K562 (cell line): ENCODE results near the gene PAX5. TPM values are rescaled to one million over a fixed set of nuclear protein-coding genes. Genes with fewer than 3 reads are reported as not detected.

Experiments
- ATAC-seq: fragments of 200-7000 bp; cut with Tn5 transposase; 3 replicates; pipeline ENCODE4 v1.9.1; 2020; ENCODE audit warnings: moderate library complexity
- BruUV-seq: library from RNA; stranded (reverse); fragments of 400-500 nt; replicated peaks from 2 replicates; lab custom pipeline; 2021; lab: Mats Ljungman, UMichigan
- CTCF ChIA-PET: fragments of 300-600 bp; formaldehyde crosslinking; extraction: SDS; loops from one replicate; lab custom pipeline; 2021; ENCODE audit warnings: low intra/inter-chr PET ratio; lab: Yijun Ruan, JAX
- POLR2A ChIA-PET: fragments of 300-600, 350-650 bp; sonication (Branson Sonifier 250); formaldehyde crosslinking; extraction: SDS; loops from one replicate; lab custom pipeline; 2021; ENCODE audit warnings: antibody characterized with exemption, inconsistent platforms; lab: Yijun Ruan, JAX
- DNase-seq, 4 experiments: peaks; one replicate each; pipeline versions ENCODE4 v3.0.0 to v3.0.0-alpha.2; 2011 to 2018; ENCODE audit warnings: low spot score in 3 of 4, mixed read lengths in 3 of 4; ENCODE audit errors: extremely low read depth in 1 of 4
- FAIRE-seq: peaks from 2 replicates; lab custom pipeline; 2011; peaks lifted over from hg19 to GRCh38; lab: Jason Lieb, UNC
- H2AFZ ChIP-seq: 2 replicates; pipeline ENCODE4 v1.6.0; 2011; ENCODE audit warnings: low read depth, low read length, control low read depth, inconsistent platforms
- H3K27ac ChIP-seq: fragments of 200-600 bp; 3 replicates; pipeline ENCODE4 v1.8.0; 2011; ENCODE audit warnings: low read depth, mild to moderate bottlenecking, control low read depth, inconsistent platforms, low read length, moderate library complexity, mixed read lengths; ENCODE audit errors: extremely low read depth
- H3K27me3 ChIP-seq, 2 experiments: fragments of 300-600 bp in 1 of 2; 2 replicates in 1 of 2; 3 replicates in 1 of 2; pipeline versions ENCODE4 v1.6.0 to v1.8.0; 2011; ENCODE audit warnings: inconsistent platforms in 2 of 2, low read length in 2 of 2, mild to moderate bottlenecking in 1 of 2, mixed read lengths in 1 of 2, moderate library complexity in 1 of 2; ENCODE audit not compliant: control insufficient read depth in 2 of 2, insufficient read depth in 2 of 2
- H3K36me3 ChIP-seq: fragments of 300-600 bp; 3 replicates; pipeline ENCODE4 v1.8.0; 2011; ENCODE audit warnings: mild to moderate bottlenecking, low read length, inconsistent platforms; ENCODE audit not compliant: control insufficient read depth, insufficient read depth
- H3K4me1 ChIP-seq, 2 experiments: fragments of 200-600 bp in 1 of 2; replicated peaks in 1 of 2; 2 replicates in 1 of 2; 3 replicates in 1 of 2; pipeline versions ENCODE4 v1.5.1 to v1.8.0; 2011; ENCODE audit warnings: inconsistent platforms in 2 of 2, low read length in 2 of 2, mild to moderate bottlenecking in 1 of 2, mixed read lengths in 1 of 2, moderate library complexity in 1 of 2; ENCODE audit not compliant: control insufficient read depth in 2 of 2, insufficient read depth in 2 of 2
- H3K4me2 ChIP-seq: 2 replicates; pipeline ENCODE4 v1.6.1; 2011; ENCODE audit warnings: low read length, control low read depth, inconsistent platforms, mixed read lengths; ENCODE audit not compliant: insufficient read depth
- H3K4me3 ChIP-seq: fragments of 200-600 bp; sonication (generic), shearing (Covaris generic); 2 replicates; pipeline ENCODE4 v1.5.1; 2016; ENCODE audit warnings: control low read depth, inconsistent platforms
- H3K79me2 ChIP-seq: fragments of 200-600 bp; 3 replicates; pipeline ENCODE4 v1.8.0; 2011; ENCODE audit warnings: low read length, inconsistent platforms; ENCODE audit not compliant: control insufficient read depth, insufficient read depth
- H3K9ac ChIP-seq, 2 experiments: 2 replicates each; pipeline versions ENCODE4 v1.6.0 to v1.6.1; 2011; ENCODE audit warnings: low read depth in 2 of 2, low read length in 2 of 2, control low read depth in 1 of 2, inconsistent platforms in 1 of 2, mild to moderate bottlenecking in 1 of 2, mixed read lengths in 1 of 2; ENCODE audit not compliant: insufficient read depth in 1 of 2
- H3K9me1 ChIP-seq: one replicate; pipeline ENCODE4 v1.6.0; 2011; ENCODE audit warnings: inconsistent platforms, mild to moderate bottlenecking, low read length, moderate library complexity; ENCODE audit not compliant: control insufficient read depth, insufficient read depth
- H3K9me3 ChIP-seq: replicated peaks from 2 replicates; pipeline ENCODE4 v1.5.1; 2011; ENCODE audit warnings: low read depth, low read length, inconsistent platforms; ENCODE audit not compliant: control insufficient read depth, insufficient read depth
- H4K20me1 ChIP-seq: replicated peaks from 2 replicates; pipeline ENCODE4 v1.6.1; 2011; ENCODE audit warnings: low read length, inconsistent platforms, mixed read lengths; ENCODE audit not compliant: control insufficient read depth, insufficient read depth
- ARID3A ChIP-seq: IDR thresholded peaks from 2 replicates; pipeline ENCODE4 v1.6.1; 2012; ENCODE audit warnings: low read depth, low read length, improper control_type of control experiment, borderline replicate concordance
- JUN ChIP-seq, 2 experiments: sonication (generic) in 1 of 2; formaldehyde crosslinking in 1 of 2; IDR thresholded peaks; 2 replicates each; pipeline versions ENCODE4 v1.6.1 to v1.8.0; 2012 to 2022; ENCODE audit warnings: borderline replicate concordance in 2 of 2, mild to moderate bottlenecking in 2 of 2, improper control_type of control experiment in 1 of 2, low read depth in 1 of 2, low read length in 1 of 2, missing genetic modification reagents in 1 of 2
- PHF21A ChIP-seq: fragments of 450-650 bp; IDR thresholded peaks from 2 replicates; pipeline ENCODE4 v1.6.1; 2017; ENCODE audit warnings: low read depth, borderline replicate concordance
- TCFL5 ChIP-seq: fragments of 250-450 bp; sonication (Bioruptor Pico); conservative IDR thresholded peaks from 2 replicates; pipeline ENCODE4 v1.6.1; 2021; ENCODE audit warnings: mild to moderate bottlenecking, moderate library complexity, matching md5 sums
- TOE1 ChIP-seq, 2 experiments: fragments of 450-650 bp in 1 of 2; sonication (generic) in 1 of 2; formaldehyde crosslinking in 1 of 2; IDR thresholded peaks; 2 replicates each; pipeline versions ENCODE4 v1.7.1 to v1.8.0; 2016 to 2022; ENCODE audit warnings: borderline replicate concordance in 2 of 2, mild to moderate bottlenecking in 2 of 2, antibody characterized with exemption in 1 of 2, inconsistent platforms in 1 of 2, low read depth in 1 of 2, missing genetic modification reagents in 1 of 2, moderate library complexity in 1 of 2
- ZBTB5 ChIP-seq: fragments of 450-650 bp; IDR thresholded peaks from 2 replicates; pipeline ENCODE4 v1.6.1; 2017; ENCODE audit warnings: antibody characterized with exemption
- ZNF174 ChIP-seq: fragments of 250-450 bp; sonication (Bioruptor Pico); IDR thresholded peaks from 2 replicates; pipeline ENCODE4 v1.4.0; 2020; ENCODE audit warnings: mild to moderate bottlenecking
- ZNF217 ChIP-seq: sonication (generic); formaldehyde crosslinking; IDR thresholded peaks from 2 replicates; pipeline ENCODE4 v1.8.0; 2022; ENCODE audit warnings: mild to moderate bottlenecking, missing genetic modification reagents
- WGBS: fragments of 100-300 bp; shearing (Covaris generic); methylation state at CpG from one replicate; pipeline ENCODE4 v1.1.6; 2016; ENCODE audit warnings: low coverage, mixed read lengths; ENCODE audit not compliant: insufficient coverage; ENCODE audit errors: missing lambda C conversion rate; 5-methylcytosine and 5-hydroxymethylcytosine counted together
- in situ Hi-C: fragments of 300-500 bp; cut with MboI; formaldehyde crosslinking; loops from 4 replicates; pipeline ENCODE4 v1.15.0; 2018; ENCODE audit warnings: inconsistent platforms, mixed read lengths
- intact Hi-C: fragments of 100-400 bp; cut with micrococcal nuclease; formaldehyde crosslinking; loops from 2 replicates; pipeline ENCODE4 v1.14.2; 2022
- polyA plus RNA-seq, 8 experiments: library from polyadenylated mRNA; depleted of rRNA in 4 of 8; stranded (reverse) in 5 of 8; unstranded in 3 of 8; fragments of >200 nt; fragmentation: Nextera tagmentation in 2 of 8; fragmentation: Illumina TruSeq in 1 of 8; extraction: Ambion mirVana in 2 of 8; extraction: Trizol in 1 of 8; gene quantifications; 2 replicates each; pipeline versions ENCODE4 v1.2.1 to v1.2.3, GENCODE V29; 2011 to 2014; ENCODE audit warnings: inconsistent platforms in 1 of 8, missing spikeins in 1 of 8
- total RNA-seq, 7 experiments: library from RNA; depleted of rRNA in 6 of 7; stranded (reverse); fragments of >200 nt in 6 of 7; fragmentation: Illumina TruSeq in 2 of 7; extraction: Trizol in 2 of 7; gene quantifications; 2 replicates each; pipeline versions ENCODE4 v1.2.1 to v1.2.3, GENCODE V29; 2011 to 2021; ENCODE audit warnings: low replicate concordance in 1 of 7
- TF ChIP-seq, protein P1 (sequence below): fragments of 250-450 bp; sonication (Bioruptor Pico); IDR thresholded peaks from 2 replicates; pipeline ENCODE4 v1.4.0; 2020; ENCODE audit warnings: mild to moderate bottlenecking
- TF ChIP-seq, protein P2 (sequence below): fragments of 450-650 bp; IDR thresholded peaks from 2 replicates; pipeline ENCODE4 v1.6.1; 2018; ENCODE audit not compliant: partially characterized antibody

Gene PAX5
- total and polyA plus RNA-seq, 9 of the 15 experiments (the other 6 are each of a cell fraction or from before 2014, with no cell fraction given): 0.03 to 0.09 TPM; not detected in 7

DNA sequence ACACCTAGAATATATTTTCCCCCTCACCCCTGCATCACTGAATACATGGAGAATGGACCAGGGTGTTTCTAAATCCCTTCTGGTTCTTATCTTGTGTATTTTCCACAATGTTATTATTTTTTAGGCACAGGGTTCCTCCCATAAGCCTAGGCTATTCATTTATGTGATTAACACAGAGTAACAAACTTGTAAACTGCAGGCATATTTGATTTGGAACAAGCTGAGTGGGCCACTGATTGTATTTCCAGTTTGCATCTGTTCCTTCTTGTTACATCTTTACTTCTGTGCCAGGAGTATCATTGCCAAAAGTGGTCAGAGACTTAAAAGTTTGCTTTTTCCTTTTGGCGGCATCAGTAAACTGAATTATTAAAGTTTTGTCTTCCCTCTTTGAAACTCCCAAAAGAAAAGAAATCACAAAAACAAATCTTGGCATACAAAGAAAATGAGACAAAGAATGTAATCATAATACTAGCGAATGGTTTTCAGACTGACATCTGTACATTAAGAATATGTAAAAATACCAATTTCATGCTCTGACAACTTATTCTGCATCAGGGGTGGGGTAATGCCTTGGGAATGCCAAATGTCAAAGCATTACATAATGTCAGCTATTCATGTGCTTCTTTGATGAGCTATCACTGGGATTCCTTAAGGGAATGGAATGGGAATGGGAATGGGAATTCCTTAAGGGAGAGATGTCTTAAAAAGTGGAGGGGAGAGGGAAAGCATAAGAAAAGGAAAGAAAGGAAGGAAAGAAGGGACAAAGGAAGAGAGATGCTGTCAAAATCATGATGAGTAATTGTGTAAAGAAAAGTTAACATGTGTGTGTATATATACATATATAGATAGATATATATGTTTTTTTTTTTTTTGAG lies 22.2 kb upstream of the PAX5 start:
- CTCF ChIA-PET: no interaction called here
- in situ Hi-C loops (no loop called here), intact Hi-C loops (no loop called here)
- Histone ChIP-seq H3K4me3 (no peak overlapping the region), H3K9ac (no peak overlapping the region), H3K36me3 (no peaks in the 10 kb centered on the region), H3K27me3 (peaks cover 0 to 8% of the 10 kb centered on the region in 2 experiments; a peak in 4 of 5 replicates), H3K9me3 (no peaks in the 10 kb centered on the region), H3K4me1 (no peaks in the 10 kb centered on the region; a peak in 1 of 5 replicates), H2AFZ (no peak overlapping the region), H3K27ac (no peak overlapping the region), H4K20me1 (no peaks in the 10 kb centered on the region), H3K9me1 (no peaks in the 10 kb centered on the region), H3K79me2 (no peaks in the 10 kb centered on the region), H3K4me2 (no peak overlapping the region)
- POLR2A ChIA-PET: no interaction called here
- 19% methylated on average over 2 of the region's 2 CpGs for WGBS
- peak; percentile 11 for FAIRE-seq
- DNase-seq: no peak
- no peak for ATAC-seq
- no TSS peak for BruUV-seq
- TF ChIP-seq, protein P1, sequence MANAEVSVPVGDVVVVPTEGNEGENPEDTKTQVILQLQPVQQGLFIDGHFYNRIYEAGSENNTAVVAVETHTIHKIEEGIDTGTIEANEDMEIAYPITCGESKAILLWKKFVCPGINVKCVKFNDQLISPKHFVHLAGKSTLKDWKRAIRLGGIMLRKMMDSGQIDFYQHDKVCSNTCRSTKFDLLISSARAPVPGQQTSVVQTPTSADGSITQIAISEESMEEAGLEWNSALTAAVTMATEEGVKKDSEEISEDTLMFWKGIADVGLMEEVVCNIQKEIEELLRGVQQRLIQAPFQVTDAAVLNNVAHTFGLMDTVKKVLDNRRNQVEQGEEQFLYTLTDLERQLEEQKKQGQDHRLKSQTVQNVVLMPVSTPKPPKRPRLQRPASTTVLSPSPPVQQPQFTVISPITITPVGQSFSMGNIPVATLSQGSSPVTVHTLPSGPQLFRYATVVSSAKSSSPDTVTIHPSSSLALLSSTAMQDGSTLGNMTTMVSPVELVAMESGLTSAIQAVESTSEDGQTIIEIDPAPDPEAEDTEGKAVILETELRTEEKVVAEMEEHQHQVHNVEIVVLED (CRISPR knock-in tag): no peak
- no peak for TF ChIP-seq ZNF217 (CRISPR knock-in tag)
- no peak for TF ChIP-seq ZBTB5
- TF ChIP-seq, protein P2, sequence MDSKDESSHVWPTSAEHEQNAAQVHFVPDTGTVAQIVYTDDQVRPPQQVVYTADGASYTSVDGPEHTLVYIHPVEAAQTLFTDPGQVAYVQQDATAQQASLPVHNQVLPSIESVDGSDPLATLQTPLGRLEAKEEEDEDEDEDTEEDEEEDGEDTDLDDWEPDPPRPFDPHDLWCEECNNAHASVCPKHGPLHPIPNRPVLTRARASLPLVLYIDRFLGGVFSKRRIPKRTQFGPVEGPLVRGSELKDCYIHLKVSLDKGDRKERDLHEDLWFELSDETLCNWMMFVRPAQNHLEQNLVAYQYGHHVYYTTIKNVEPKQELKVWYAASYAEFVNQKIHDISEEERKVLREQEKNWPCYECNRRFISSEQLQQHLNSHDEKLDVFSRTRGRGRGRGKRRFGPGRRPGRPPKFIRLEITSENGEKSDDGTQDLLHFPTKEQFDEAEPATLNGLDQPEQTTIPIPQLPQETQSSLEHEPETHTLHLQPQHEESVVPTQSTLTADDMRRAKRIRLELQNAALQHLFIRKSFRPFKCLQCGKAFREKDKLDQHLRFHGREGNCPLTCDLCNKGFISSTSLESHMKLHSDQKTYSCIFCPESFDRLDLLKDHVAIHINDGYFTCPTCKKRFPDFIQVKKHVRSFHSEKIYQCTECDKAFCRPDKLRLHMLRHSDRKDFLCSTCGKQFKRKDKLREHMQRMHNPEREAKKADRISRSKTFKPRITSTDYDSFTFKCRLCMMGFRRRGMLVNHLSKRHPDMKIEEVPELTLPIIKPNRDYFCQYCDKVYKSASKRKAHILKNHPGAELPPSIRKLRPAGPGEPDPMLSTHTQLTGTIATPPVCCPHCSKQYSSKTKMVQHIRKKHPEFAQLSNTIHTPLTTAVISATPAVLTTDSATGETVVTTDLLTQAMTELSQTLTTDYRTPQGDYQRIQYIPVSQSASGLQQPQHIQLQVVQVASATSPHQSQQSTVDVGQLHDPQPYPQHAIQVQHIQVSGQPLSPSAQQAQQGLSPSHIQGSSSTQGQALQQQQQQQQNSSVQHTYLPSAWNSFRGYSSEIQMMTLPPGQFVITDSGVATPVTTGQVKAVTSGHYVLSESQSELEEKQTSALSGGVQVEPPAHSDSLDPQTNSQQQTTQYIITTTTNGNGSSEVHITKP: no peak
- no peak for TF ChIP-seq TCFL5 (CRISPR knock-in tag)
- no peak for TF ChIP-seq JUN (IDR thresholded peaks at IDR 0.05; ENCODE audit: borderline replicate concordance, low read depth, low read length)
- no peak for TF ChIP-seq JUN (CRISPR knock-in tag; IDR thresholded peaks at IDR 0.05; ENCODE audit: borderline replicate concordance)
- TF ChIP-seq ZNF174 (CRISPR knock-in tag): no peak
- TF ChIP-seq PHF21A: no peak
- TF ChIP-seq TOE1 (IDR thresholded peaks at IDR 0.05; ENCODE audit: borderline replicate concordance): no peak
- no peak for TF ChIP-seq TOE1 (CRISPR knock-in tag; IDR thresholded peaks at IDR 0.05; ENCODE audit: borderline replicate concordance, low read depth)
- no peak for TF ChIP-seq ARID3A
